Measurements from ENCODE around the gene ZBTB17. TPM values are rescaled to one million over a fixed set of nuclear protein-coding genes. Genes with fewer than 3 reads are reported as not detected.

ZBTB17 gene
- total and polyA plus RNA-seq, 7 donors: 17.4 to 38.7 (median 24.3) TPM

GRCh38 chr1:16011936-16012589 lies 36.2 kb upstream of the ZBTB17 start:
- H3K4me1 ChIP-seq: peaks cover 0 to 54% (median 43%) of the 10 kb centered on the region in 4 donors
- H3K36me3 ChIP-seq: no peaks in the 10 kb centered on the region
- H3K27me3 ChIP-seq: no peaks in the 10 kb centered on the region
- DNase-seq: no peak
- no peak overlapping the region for H3K4me3 ChIP-seq
- 90 to 95% methylated on average over 11 of the region's 11 CpGs for WGBS, 2 donors
- peak overlapping the region; percentile 92 to 94 (median 94) for H3K27ac ChIP-seq
- no peaks in the 10 kb centered on the region for H3K9me3 ChIP-seq
- no peak for TF ChIP-seq POLR2A (IDR thresholded peaks at IDR 0.05)
- TF ChIP-seq POLR2AphosphoS5 (IDR thresholded peaks at IDR 0.05): no peak
- no peak for TF ChIP-seq CTCF (IDR thresholded peaks at IDR 0.05)
- no peak for TF ChIP-seq EP300 (IDR thresholded peaks at IDR 0.05)
- intact Hi-C loops (cut with DNase I): no loop called here

DNA sequence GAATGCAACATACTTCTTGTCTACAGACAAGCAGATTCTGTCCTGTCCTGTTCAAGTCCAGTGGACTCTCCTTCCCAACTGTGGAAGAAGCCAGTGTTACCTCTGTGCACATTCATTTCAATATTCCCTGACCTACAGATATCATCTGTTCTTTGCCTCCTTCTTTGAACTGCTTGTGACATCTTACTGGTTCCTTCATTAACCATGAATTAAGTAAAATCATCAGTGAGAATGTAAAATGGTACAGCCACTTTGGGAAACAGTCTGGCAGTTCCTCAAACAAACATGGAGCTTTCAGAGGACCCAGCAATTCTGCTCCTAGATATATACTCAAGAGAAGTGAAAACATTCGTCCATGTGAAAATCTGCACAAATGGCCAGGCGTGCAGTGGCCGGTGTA lies 34.9 kb upstream of the ZBTB17 start:
- Histone ChIP-seq H3K36me3 (no peaks in the 10 kb centered on the region), H3K4me3 (no peak overlapping the region), H3K4me1 (peaks cover 0 to 43% (median 37%) of the 10 kb centered on the region in 4 donors), H3K27ac (peak overlapping the region in 1 of 4 donors; percentile 14), H3K27me3 (no peaks in the 10 kb centered on the region), H3K9me3 (no peaks in the 10 kb centered on the region)
- intact Hi-C loops (cut with DNase I): no loop called here
- no peak for TF ChIP-seq EP300 (IDR thresholded peaks at IDR 0.05)
- TF ChIP-seq POLR2AphosphoS5 (IDR thresholded peaks at IDR 0.05): no peak
- no peak for TF ChIP-seq CTCF (IDR thresholded peaks at IDR 0.05)
- TF ChIP-seq POLR2A (IDR thresholded peaks at IDR 0.05): no peak
- 96 to 97% methylated on average over 3 of the region's 3 CpGs for WGBS, 2 donors
- no peak for DNase-seq

- Histone ChIP-seq H3K4me3 (no peak overlapping the region), H3K36me3 (no peaks in the 10 kb centered on the region), H3K9me3 (no peaks in the 10 kb centered on the region), H3K27ac (no peak overlapping the region), H3K4me1 (peaks cover 0 to 31% (median 26%) of the 10 kb centered on the region in 4 donors), H3K27me3 (no peaks in the 10 kb centered on the region)
- intact Hi-C loops (cut with DNase I): loop anchor here (1.0 to 5.0 kb wide), 3 partner anchors 23 to 192 kb away; no protein-coding TSS in a partner anchor
- no peak for DNase-seq
- WGBS, 2 donors: 87 to 93% methylated on average over 11 of the region's 11 CpGs
- TF ChIP-seq POLR2A (IDR thresholded peaks at IDR 0.05) (no peak), CTCF (IDR thresholded peaks at IDR 0.05) (no peak), EP300 (IDR thresholded peaks at IDR 0.05) (no peak)
These were observed 33.8 kb upstream of the ZBTB17 start for GRCh38 chr1:16009678-16010077.

- TF ChIP-seq CTCF (IDR thresholded peaks at IDR 0.05): peak; percentile 97 to 99 (median 98)
- TF ChIP-seq POLR2A (IDR thresholded peaks at IDR 0.05): no peak
- TF ChIP-seq EP300 (IDR thresholded peaks at IDR 0.05): no peak
- no peak for TF ChIP-seq POLR2AphosphoS5 (IDR thresholded peaks at IDR 0.05)
- peak; percentile 92 for DNase-seq
- 1 to 3% methylated on average over 4 of the region's 4 CpGs for WGBS, 2 donors
- Histone ChIP-seq H3K4me1 (peaks cover 0 to 25% (median 19%) of the 10 kb centered on the region in 4 donors), H3K9me3 (no peaks in the 10 kb centered on the region), H3K27me3 (no peaks in the 10 kb centered on the region), H3K4me3 (no peak overlapping the region), H3K36me3 (no peaks in the 10 kb centered on the region), H3K27ac (no peak overlapping the region)
- intact Hi-C loops (cut with DNase I): loop anchor here (1.0 to 5.0 kb wide), 3 partner anchors 23 to 192 kb away; no protein-coding TSS in a partner anchor
These were observed 33.1 kb upstream of the ZBTB17 start for GRCh38 chr1:16009030-16009460.

All from sigmoid colon (tissue), 7 donors.